ENCODE results near the gene CST1.
"Not testable (repeated sequence)": the region's sequence is repeated elsewhere in the genome, so short reads cannot be mapped to it uniquely, and the experiment has no call there.

The CST1 gene

GRCh38 chr20:23745247-23745646 is 5.5 kb downstream of the CST1 start:
- TF ChIP-seq, protein P1, sequence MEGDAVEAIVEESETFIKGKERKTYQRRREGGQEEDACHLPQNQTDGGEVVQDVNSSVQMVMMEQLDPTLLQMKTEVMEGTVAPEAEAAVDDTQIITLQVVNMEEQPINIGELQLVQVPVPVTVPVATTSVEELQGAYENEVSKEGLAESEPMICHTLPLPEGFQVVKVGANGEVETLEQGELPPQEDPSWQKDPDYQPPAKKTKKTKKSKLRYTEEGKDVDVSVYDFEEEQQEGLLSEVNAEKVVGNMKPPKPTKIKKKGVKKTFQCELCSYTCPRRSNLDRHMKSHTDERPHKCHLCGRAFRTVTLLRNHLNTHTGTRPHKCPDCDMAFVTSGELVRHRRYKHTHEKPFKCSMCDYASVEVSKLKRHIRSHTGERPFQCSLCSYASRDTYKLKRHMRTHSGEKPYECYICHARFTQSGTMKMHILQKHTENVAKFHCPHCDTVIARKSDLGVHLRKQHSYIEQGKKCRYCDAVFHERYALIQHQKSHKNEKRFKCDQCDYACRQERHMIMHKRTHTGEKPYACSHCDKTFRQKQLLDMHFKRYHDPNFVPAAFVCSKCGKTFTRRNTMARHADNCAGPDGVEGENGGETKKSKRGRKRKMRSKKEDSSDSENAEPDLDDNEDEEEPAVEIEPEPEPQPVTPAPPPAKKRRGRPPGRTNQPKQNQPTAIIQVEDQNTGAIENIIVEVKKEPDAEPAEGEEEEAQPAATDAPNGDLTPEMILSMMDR (IDR thresholded peaks at IDR 0.05; ENCODE audit: insufficient read depth, low read depth, low read length, missing control alignments): no peak
- DNase-seq (ENCODE audit: low read depth): no peak
- no peak overlapping the region for H3K4me3 ChIP-seq (ENCODE audit: low read depth, low read length)

DNA sequence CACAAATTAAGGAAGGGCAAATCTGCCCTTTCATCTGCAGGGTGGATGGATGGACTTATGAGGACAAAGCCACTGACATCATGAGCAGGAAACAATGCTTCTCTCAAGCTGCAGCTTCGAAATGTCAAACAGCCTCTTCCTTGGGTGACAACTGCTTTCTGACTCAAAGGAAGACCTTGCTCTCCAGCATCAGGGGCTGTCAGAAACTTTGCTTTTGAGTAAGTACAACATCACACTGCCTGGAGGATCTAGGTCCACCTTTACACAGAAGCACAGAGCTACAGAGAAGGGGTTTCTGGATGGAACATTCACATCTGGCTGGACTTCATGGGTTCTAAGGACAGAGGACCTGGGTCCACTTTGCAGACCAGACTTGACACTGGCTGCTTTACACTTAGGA is 5.9 kb downstream of the CST1 start:
- TF ChIP-seq, protein P1 (IDR thresholded peaks at IDR 0.05; ENCODE audit: insufficient read depth, low read depth, low read length, missing control alignments): no peak
- H3K4me3 ChIP-seq (ENCODE audit: low read depth, low read length): no peak overlapping the region
- no peak for DNase-seq (ENCODE audit: low read depth)

- not testable (repeated sequence) for DNase-seq (ENCODE audit: low read depth); H3K4me3 ChIP-seq (ENCODE audit: low read depth, low read length)
These were observed 15.3 kb downstream of the CST1 start for GRCh38 chr20:23735391-23735790.

GRCh38 chr20:23734949-23735348 is 15.8 kb downstream of the CST1 start:
- DNase-seq (ENCODE audit: low read depth): not testable (repeated sequence)

GRCh38 chr20:23734440-23734839 is 16.3 kb downstream of the CST1 start:
- not testable (repeated sequence) for H3K4me3 ChIP-seq (ENCODE audit: low read depth, low read length); DNase-seq (ENCODE audit: low read depth)

More at GRCh38 chr20:23734949-23735348, 15.8 kb downstream of the CST1 start:
- H3K4me3 ChIP-seq (ENCODE audit: low read depth, low read length): not testable (repeated sequence)

- TF ChIP-seq, protein P1 (IDR thresholded peaks at IDR 0.05; ENCODE audit: insufficient read depth, low read depth, low read length, missing control alignments): no peak
- no peak overlapping the region for H3K4me3 ChIP-seq (ENCODE audit: low read depth, low read length)
- no peak for DNase-seq (ENCODE audit: low read depth)
These were observed 23.7 kb downstream of the CST1 start for GRCh38 chr20:23727016-23727415.

DNA sequence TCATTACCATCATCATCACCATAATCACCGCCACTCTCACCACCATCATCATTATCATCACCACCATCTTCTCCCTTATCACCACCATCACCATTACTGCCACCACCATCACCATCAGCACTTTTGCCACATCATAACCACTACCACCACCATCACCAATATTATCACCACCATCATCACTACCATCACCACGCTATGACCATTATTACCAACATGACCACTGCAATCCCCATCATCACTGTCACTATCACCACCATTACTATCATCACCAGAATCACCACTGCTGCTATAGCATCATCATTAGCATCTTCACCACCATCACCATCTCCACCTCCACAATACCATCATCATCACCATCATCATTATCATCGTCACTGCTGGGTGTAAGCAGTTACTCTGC is 25.6 kb downstream of the CST1 start:
- no peak for DNase-seq (ENCODE audit: low read depth)
- TF ChIP-seq, protein P1 (IDR thresholded peaks at IDR 0.05; ENCODE audit: insufficient read depth, low read depth, low read length, missing control alignments): no peak
- no peak overlapping the region for H3K4me3 ChIP-seq (ENCODE audit: low read depth, low read length)

DNA sequence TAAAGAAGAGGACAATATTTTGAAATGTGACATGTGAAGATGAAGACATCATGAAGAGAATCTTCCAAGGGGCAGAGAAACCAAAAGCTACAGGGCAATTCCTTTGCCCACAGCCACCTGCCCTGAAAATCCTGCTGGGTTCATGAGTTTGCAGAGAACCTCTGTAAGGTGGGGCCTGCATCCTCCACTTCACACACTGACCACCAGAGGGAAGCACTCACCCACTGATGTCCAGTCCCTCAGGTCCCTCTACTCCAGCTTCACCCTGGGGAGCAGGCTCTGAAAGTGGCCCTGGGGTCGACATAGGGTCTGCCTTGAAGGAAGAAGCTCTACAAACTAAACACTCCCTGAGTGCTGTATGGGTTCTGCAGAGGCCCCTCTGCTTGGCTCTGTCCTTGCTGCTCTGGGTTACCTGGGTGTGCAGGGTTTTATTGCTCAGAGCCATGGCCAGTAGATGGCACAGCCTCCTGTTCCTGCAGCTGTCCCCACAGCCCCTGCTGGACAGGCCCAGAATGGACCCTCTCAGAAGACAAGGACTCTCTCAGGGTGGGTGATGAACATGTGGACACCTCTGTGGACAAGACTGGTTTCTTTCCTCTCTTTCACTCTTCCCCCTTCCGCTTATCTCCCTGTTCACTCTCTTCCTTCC is 27.0 kb downstream of the CST1 start:
- TF ChIP-seq, protein P1 (IDR thresholded peaks at IDR 0.05; ENCODE audit: insufficient read depth, low read depth, low read length, missing control alignments): peak; percentile 54
- H3K4me3 ChIP-seq (ENCODE audit: low read depth, low read length): not testable (repeated sequence)
- DNase-seq (ENCODE audit: low read depth): peak; percentile 38

DNA sequence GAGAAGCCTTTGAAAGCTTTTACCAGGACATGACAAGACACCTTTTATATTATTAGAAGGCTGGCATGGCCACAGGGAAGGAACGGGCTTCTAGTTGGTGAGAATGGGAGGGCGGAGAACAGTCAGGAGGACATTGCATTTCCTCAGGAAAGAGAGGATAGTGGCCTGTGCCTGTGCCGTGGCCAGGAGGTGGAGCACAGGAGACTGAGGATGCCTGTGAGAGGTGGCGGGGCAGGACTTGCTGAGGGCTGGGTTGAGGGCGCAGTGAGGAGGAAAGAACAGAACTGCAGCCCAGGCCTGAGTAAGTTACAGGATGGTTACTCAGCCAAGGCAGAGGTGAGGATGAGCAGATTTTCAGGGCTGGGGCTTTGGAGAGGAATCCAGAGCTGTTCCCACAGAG is 27.9 kb downstream of the CST1 start:
- H3K4me3 ChIP-seq (ENCODE audit: low read depth, low read length); DNase-seq (ENCODE audit: low read depth): not testable (repeated sequence)

Data from GM12865 (cell line).